NT2/D1 (cell line): Measurements from ENCODE around the gene MARS1.

Experiments
- SUZ12 ChIP-seq: IDR thresholded peaks from 2 replicates; pipeline ENCODE4 v1.6.1; 2011; ENCODE audit not compliant: insufficient read length, insufficient read depth; ENCODE audit errors: extremely low read depth
- YY1 ChIP-seq: IDR thresholded peaks from 2 replicates; pipeline ENCODE4 v1.6.1; 2011; ENCODE audit not compliant: insufficient read length, insufficient read depth

DNA sequence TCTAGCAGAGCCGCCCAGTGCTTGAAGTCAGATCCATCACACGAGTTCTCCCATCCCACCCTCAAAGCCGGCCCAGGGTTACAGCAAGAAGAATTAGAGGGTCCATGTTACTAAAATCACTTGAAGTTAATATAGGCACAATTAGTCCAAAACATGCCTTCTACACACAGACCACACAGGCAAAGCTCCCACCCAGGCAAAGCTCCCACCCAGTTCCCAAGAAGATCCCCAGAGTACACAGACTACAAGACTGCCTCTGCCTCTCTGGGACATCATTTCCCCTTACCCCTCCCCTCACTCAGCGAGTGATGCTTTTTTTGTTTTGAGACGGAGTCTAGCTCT is 25.0 kb upstream of the MARS1 start:
- TF ChIP-seq SUZ12 (no peak), YY1 (no peak)
